Measurements from ENCODE around the gene LEPR.

The LEPR gene

DNA sequence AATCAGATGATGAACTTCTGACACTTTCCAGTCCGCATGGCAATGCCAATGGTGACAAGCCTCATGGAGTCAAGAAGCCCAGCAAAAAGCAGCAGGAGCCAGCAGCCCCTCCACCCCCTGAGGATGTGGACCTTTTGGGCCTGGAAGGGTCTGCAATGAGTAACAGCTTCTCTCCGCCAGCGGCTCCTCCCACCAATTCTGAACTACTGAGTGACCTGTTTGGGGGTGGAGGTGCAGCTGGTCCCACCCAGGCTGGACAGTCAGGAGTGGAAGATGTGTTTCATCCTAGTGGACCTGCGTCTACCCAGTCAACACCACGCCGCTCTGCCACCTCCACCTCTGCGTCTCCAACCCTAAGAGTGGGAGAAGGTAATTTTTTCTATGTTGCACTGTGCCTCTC, 28.0 kb upstream of the LEPR start:
- H2BK15ac ChIP-seq (replicated peaks; ENCODE audit: low read depth): no peak overlapping the region
- no peak overlapping the region for H3K4me2 ChIP-seq (ENCODE audit: low read length)
- DNase-seq: no peak
- H3K9ac ChIP-seq (ENCODE audit: low read length): no peak overlapping the region
- H3K4me1 ChIP-seq (ENCODE audit: control insufficient read depth, low read depth, low read length): no peaks in the 10 kb centered on the region
- no peak overlapping the region for H2BK5ac ChIP-seq (ENCODE audit: low read length)
- H3K4ac ChIP-seq (ENCODE audit: low read depth, low read length): no peak overlapping the region
- H3K36me3 ChIP-seq (ENCODE audit: control insufficient read depth, insufficient read depth, low read length): no peaks in the 10 kb centered on the region
- no peak overlapping the region for H3K4me3 ChIP-seq (ENCODE audit: low read length)
- H2BK120ac ChIP-seq (ENCODE audit: low read depth, low read length): no peak overlapping the region
- no peaks in the 10 kb centered on the region for H3K79me2 ChIP-seq (ENCODE audit: control insufficient read depth, insufficient read depth, low read length)
- no peak overlapping the region for H4K8ac ChIP-seq (ENCODE audit: low read depth, low read length)
- H4K5ac ChIP-seq (ENCODE audit: low read length): no peak overlapping the region
- H3K23ac ChIP-seq (ENCODE audit: low read length): no peak overlapping the region
- H3K18ac ChIP-seq (ENCODE audit: low read length): no peak overlapping the region
- no CpG with 5 or more reads among the region's 7 CpGs for WGBS (ENCODE audit: extremely low coverage, insufficient coverage, low lambda C conversion rate)
- H3K27me3 ChIP-seq (ENCODE audit: insufficient read depth, low read length, poor library complexity): no peaks in the 10 kb centered on the region
- no peaks in the 10 kb centered on the region for H3K79me1 ChIP-seq (ENCODE audit: low read length)
- no peak overlapping the region for H3K27ac ChIP-seq (ENCODE audit: low read depth, low read length)
- no peak overlapping the region for H2AK5ac ChIP-seq (ENCODE audit: low read length)
- H3K56ac ChIP-seq (ENCODE audit: low read length): no peak overlapping the region

DNA sequence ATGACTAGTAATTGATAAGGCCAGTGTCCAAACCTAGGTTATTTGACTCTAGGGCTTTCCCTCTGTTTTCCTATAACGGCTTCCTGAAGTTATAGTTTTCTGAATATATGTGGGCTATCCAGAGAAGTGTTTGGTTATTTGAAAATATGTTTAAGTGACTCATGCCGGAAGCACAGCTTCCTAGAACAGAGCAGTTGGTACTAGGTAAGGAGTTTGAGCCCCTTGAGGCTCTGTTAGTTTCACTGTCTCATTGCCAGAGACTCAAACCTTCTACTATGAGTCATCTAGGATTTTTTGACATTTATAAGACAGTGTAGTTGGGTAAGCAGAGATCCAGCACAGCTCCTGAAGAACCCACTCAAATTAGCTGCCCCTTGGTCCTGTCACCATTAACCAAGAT, 27.1 kb upstream of the LEPR start:
- H3K23ac ChIP-seq (ENCODE audit: low read length): no peak overlapping the region
- no peaks in the 10 kb centered on the region for H3K79me2 ChIP-seq (ENCODE audit: control insufficient read depth, insufficient read depth, low read length)
- no peak overlapping the region for H3K27ac ChIP-seq (ENCODE audit: low read depth, low read length)
- H3K4ac ChIP-seq (ENCODE audit: low read depth, low read length): no peak overlapping the region
- H2BK5ac ChIP-seq (ENCODE audit: low read length): no peak overlapping the region
- H3K9ac ChIP-seq (ENCODE audit: low read length): no peak overlapping the region
- no peak for DNase-seq
- H3K18ac ChIP-seq (ENCODE audit: low read length): no peak overlapping the region
- no peaks in the 10 kb centered on the region for H3K4me1 ChIP-seq (ENCODE audit: control insufficient read depth, low read depth, low read length)
- WGBS (ENCODE audit: extremely low coverage, insufficient coverage, low lambda C conversion rate): no CpG with 5 or more reads among the region's 2 CpGs
- no peaks in the 10 kb centered on the region for H3K27me3 ChIP-seq (ENCODE audit: insufficient read depth, low read length, poor library complexity)
- H2BK120ac ChIP-seq (ENCODE audit: low read depth, low read length): no peak overlapping the region
- H3K79me1 ChIP-seq (ENCODE audit: low read length): no peaks in the 10 kb centered on the region
- H2BK15ac ChIP-seq (replicated peaks; ENCODE audit: low read depth): no peak overlapping the region
- H3K56ac ChIP-seq (ENCODE audit: low read length): no peak overlapping the region
- no peak overlapping the region for H3K4me3 ChIP-seq (ENCODE audit: low read length)
- no peak overlapping the region for H4K8ac ChIP-seq (ENCODE audit: low read depth, low read length)
- no peak overlapping the region for H4K5ac ChIP-seq (ENCODE audit: low read length)
- no peak overlapping the region for H2AK5ac ChIP-seq (ENCODE audit: low read length)
- H3K36me3 ChIP-seq (ENCODE audit: control insufficient read depth, insufficient read depth, low read length): no peaks in the 10 kb centered on the region
- no peak overlapping the region for H3K4me2 ChIP-seq (ENCODE audit: low read length)

DNA sequence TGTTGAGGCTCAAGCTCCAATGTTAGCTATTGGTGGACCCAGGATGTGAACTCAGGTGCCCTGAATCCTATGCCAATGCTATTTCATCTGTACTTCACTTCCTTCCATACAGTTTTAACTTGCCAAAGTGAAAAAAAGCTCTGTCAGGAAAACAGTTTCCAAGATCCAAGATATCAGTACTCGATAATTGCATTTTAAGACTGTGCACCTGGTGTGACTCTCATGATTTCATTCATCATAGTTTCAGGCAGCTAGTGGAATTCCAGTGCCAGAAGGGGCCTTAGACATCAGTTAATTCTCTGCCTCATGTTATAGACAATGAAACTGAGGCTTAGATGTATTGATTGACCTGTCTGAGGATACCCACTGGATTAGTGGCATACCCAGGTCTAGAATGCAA, 26.5 kb upstream of the LEPR start:
- H2BK120ac ChIP-seq (ENCODE audit: low read depth, low read length): no peak overlapping the region
- no peak overlapping the region for H3K4me2 ChIP-seq (ENCODE audit: low read length)
- H3K27me3 ChIP-seq (ENCODE audit: insufficient read depth, low read length, poor library complexity): no peaks in the 10 kb centered on the region
- H3K79me1 ChIP-seq (ENCODE audit: low read length): no peaks in the 10 kb centered on the region
- H3K79me2 ChIP-seq (ENCODE audit: control insufficient read depth, insufficient read depth, low read length): no peaks in the 10 kb centered on the region
- no peak for DNase-seq
- H3K23ac ChIP-seq (ENCODE audit: low read length): no peak overlapping the region
- no peak overlapping the region for H3K4me3 ChIP-seq (ENCODE audit: low read length)
- H3K27ac ChIP-seq (ENCODE audit: low read depth, low read length): no peak overlapping the region
- no peak overlapping the region for H3K18ac ChIP-seq (ENCODE audit: low read length)
- no peaks in the 10 kb centered on the region for H3K4me1 ChIP-seq (ENCODE audit: control insufficient read depth, low read depth, low read length)
- no peaks in the 10 kb centered on the region for H3K36me3 ChIP-seq (ENCODE audit: control insufficient read depth, insufficient read depth, low read length)
- H4K8ac ChIP-seq (ENCODE audit: low read depth, low read length): no peak overlapping the region
- H2BK15ac ChIP-seq (replicated peaks; ENCODE audit: low read depth): no peak overlapping the region
- WGBS (ENCODE audit: extremely low coverage, insufficient coverage, low lambda C conversion rate): no CpG with 5 or more reads among the region's 1 CpG
- H3K56ac ChIP-seq (ENCODE audit: low read length): no peak overlapping the region
- no peak overlapping the region for H4K5ac ChIP-seq (ENCODE audit: low read length)
- no peak overlapping the region for H2AK5ac ChIP-seq (ENCODE audit: low read length)
- no peak overlapping the region for H3K9ac ChIP-seq (ENCODE audit: low read length)
- H3K4ac ChIP-seq (ENCODE audit: low read depth, low read length): no peak overlapping the region
- no peak overlapping the region for H2BK5ac ChIP-seq (ENCODE audit: low read length)

DNA sequence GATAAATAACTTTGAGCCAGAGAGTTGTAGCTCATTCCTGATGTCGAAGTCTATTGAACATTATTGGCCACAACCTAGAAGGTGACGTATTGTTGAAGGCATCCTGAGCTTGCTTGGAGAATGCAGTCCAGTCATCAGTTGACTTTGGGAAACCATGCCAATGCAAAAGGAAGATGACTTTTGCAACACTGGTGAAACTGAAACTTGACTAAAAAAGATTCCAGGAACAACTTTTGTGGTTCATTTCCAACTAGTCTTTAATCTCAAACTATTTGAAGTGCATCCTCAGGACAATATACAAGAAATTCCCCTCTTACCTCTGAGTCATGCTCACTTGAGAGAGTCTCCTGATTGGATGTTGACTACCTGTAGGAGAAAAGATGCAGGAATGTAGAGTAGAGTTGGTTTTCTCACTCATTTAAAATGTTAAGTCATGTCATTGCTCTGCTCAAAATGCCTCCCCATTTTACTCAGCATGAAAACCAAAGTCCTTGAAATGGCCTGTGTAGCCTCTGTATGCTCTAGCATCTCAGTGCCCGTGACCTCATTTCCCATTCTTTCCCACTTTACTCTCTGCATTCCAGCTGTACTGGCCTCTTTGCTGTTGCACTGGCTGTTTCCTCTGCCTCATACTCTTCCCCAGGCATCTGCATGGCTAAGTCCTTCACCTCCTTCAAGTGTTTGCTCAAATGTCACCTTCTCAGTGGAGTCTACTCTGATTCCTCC, 24.4 kb upstream of the LEPR start:
- Histone ChIP-seq H3K4ac (ENCODE audit: low read depth, low read length) (no peak overlapping the region), H3K4me3 (ENCODE audit: low read length) (no peak overlapping the region), H3K9ac (ENCODE audit: low read length) (no peak overlapping the region), H3K79me1 (ENCODE audit: low read length) (no peaks in the 10 kb centered on the region), H3K18ac (ENCODE audit: low read length) (no peak overlapping the region), H2BK120ac (ENCODE audit: low read depth, low read length) (no peak overlapping the region), H3K27me3 (ENCODE audit: insufficient read depth, low read length, poor library complexity) (no peaks in the 10 kb centered on the region), H2BK5ac (ENCODE audit: low read length) (no peak overlapping the region), H4K5ac (ENCODE audit: low read length) (no peak overlapping the region), H3K27ac (ENCODE audit: low read depth, low read length) (no peak overlapping the region), H3K56ac (ENCODE audit: low read length) (no peak overlapping the region), H3K36me3 (ENCODE audit: control insufficient read depth, insufficient read depth, low read length) (no peaks in the 10 kb centered on the region), H3K79me2 (ENCODE audit: control insufficient read depth, insufficient read depth, low read length) (no peaks in the 10 kb centered on the region), H2AK5ac (ENCODE audit: low read length) (no peak overlapping the region), H2BK15ac (replicated peaks; ENCODE audit: low read depth) (no peak overlapping the region), H3K23ac (ENCODE audit: low read length) (no peak overlapping the region), H3K4me1 (ENCODE audit: control insufficient read depth, low read depth, low read length) (no peaks in the 10 kb centered on the region), H3K4me2 (ENCODE audit: low read length) (no peak overlapping the region), H4K8ac (ENCODE audit: low read depth, low read length) (no peak overlapping the region)
- DNase-seq: peak; percentile 88
- WGBS (ENCODE audit: extremely low coverage, insufficient coverage, low lambda C conversion rate): no CpG with 5 or more reads among the region's 3 CpGs

GRCh38 chr1:65398083-65398482, 22.4 kb upstream of the LEPR start:
- H3K27ac ChIP-seq (ENCODE audit: low read depth, low read length): no peak overlapping the region
- no CpG with 5 or more reads among the region's 1 CpG for WGBS (ENCODE audit: extremely low coverage, insufficient coverage, low lambda C conversion rate)
- H3K36me3 ChIP-seq (ENCODE audit: control insufficient read depth, insufficient read depth, low read length): no peaks in the 10 kb centered on the region
- H3K27me3 ChIP-seq (ENCODE audit: insufficient read depth, low read length, poor library complexity): no peaks in the 10 kb centered on the region
- H3K4me3 ChIP-seq (ENCODE audit: low read length): no peak overlapping the region
- no peak overlapping the region for H2BK5ac ChIP-seq (ENCODE audit: low read length)
- no peak overlapping the region for H4K8ac ChIP-seq (ENCODE audit: low read depth, low read length)
- no peak overlapping the region for H3K4me2 ChIP-seq (ENCODE audit: low read length)
- H2BK120ac ChIP-seq (ENCODE audit: low read depth, low read length): no peak overlapping the region
- no peak overlapping the region for H2AK5ac ChIP-seq (ENCODE audit: low read length)
- no peak for DNase-seq
- H3K9ac ChIP-seq (ENCODE audit: low read length): no peak overlapping the region
- no peak overlapping the region for H3K18ac ChIP-seq (ENCODE audit: low read length)
- no peak overlapping the region for H3K23ac ChIP-seq (ENCODE audit: low read length)
- no peak overlapping the region for H4K5ac ChIP-seq (ENCODE audit: low read length)
- H3K4me1 ChIP-seq (ENCODE audit: control insufficient read depth, low read depth, low read length): no peaks in the 10 kb centered on the region
- H3K4ac ChIP-seq (ENCODE audit: low read depth, low read length): no peak overlapping the region
- no peak overlapping the region for H2BK15ac ChIP-seq (replicated peaks; ENCODE audit: low read depth)
- no peak overlapping the region for H3K56ac ChIP-seq (ENCODE audit: low read length)
- no peaks in the 10 kb centered on the region for H3K79me2 ChIP-seq (ENCODE audit: control insufficient read depth, insufficient read depth, low read length)
- no peaks in the 10 kb centered on the region for H3K79me1 ChIP-seq (ENCODE audit: low read length)

DNA sequence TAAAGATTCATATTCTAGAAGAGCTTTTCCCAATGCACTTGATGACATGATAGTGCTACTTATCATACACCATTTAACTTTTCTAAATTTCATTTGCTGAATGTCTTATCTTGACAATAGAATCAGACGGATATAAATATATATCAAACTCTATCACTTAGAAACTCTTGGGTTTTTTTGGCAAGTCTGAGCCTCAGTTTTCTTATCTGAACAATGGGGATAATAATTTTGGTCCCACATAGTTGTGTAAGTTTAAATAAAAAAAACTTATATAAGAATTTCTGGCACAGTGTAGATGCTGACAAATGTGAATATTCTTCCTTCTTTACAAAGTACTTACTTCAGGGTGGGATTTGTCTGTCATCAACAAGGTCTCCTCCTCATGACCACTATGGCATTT, 21.5 kb upstream of the LEPR start:
- WGBS (ENCODE audit: extremely low coverage, insufficient coverage, low lambda C conversion rate): no CpG with 5 or more reads among the region's 1 CpG
- Histone ChIP-seq H3K56ac (ENCODE audit: low read length) (no peak overlapping the region), H4K5ac (ENCODE audit: low read length) (no peak overlapping the region), H2BK5ac (ENCODE audit: low read length) (no peak overlapping the region), H3K79me1 (ENCODE audit: low read length) (no peaks in the 10 kb centered on the region), H2AK5ac (ENCODE audit: low read length) (no peak overlapping the region), H3K9ac (ENCODE audit: low read length) (no peak overlapping the region), H3K4me2 (ENCODE audit: low read length) (no peak overlapping the region), H3K18ac (ENCODE audit: low read length) (no peak overlapping the region), H3K27me3 (ENCODE audit: insufficient read depth, low read length, poor library complexity) (no peaks in the 10 kb centered on the region), H3K23ac (ENCODE audit: low read length) (no peak overlapping the region), H3K4me3 (ENCODE audit: low read length) (no peak overlapping the region), H3K27ac (ENCODE audit: low read depth, low read length) (no peak overlapping the region), H3K79me2 (ENCODE audit: control insufficient read depth, insufficient read depth, low read length) (no peaks in the 10 kb centered on the region), H3K4me1 (ENCODE audit: control insufficient read depth, low read depth, low read length) (no peaks in the 10 kb centered on the region), H2BK120ac (ENCODE audit: low read depth, low read length) (no peak overlapping the region), H4K8ac (ENCODE audit: low read depth, low read length) (no peak overlapping the region), H3K4ac (ENCODE audit: low read depth, low read length) (no peak overlapping the region), H2BK15ac (replicated peaks; ENCODE audit: low read depth) (no peak overlapping the region), H3K36me3 (ENCODE audit: control insufficient read depth, insufficient read depth, low read length) (no peaks in the 10 kb centered on the region)
- no peak for DNase-seq

Data from mesendoderm (in vitro differentiated cells).